Activated CD8-positive, alpha-beta memory T cell treated with anti-CD3 and anti-CD28 coated beads for 1 hour (primary cell): Measurements from ENCODE around the gene USP17L28.
A peak's percentile ranks its signal among the peaks of the same experiment; 100 is the strongest.
"Not testable (repeated sequence)": the region's sequence is repeated elsewhere in the genome, so short reads cannot be mapped to it uniquely, and the experiment has no call there.

Source experiments
- DNase-seq, 2 donors: peaks; one replicate each; pipeline ENCODE4 v3.0.0-alpha.2; 2020; ENCODE audit warnings: low read depth in 1 of 2; ENCODE audit errors: extremely low read depth in 1 of 2

USP17L28 gene

DNA sequence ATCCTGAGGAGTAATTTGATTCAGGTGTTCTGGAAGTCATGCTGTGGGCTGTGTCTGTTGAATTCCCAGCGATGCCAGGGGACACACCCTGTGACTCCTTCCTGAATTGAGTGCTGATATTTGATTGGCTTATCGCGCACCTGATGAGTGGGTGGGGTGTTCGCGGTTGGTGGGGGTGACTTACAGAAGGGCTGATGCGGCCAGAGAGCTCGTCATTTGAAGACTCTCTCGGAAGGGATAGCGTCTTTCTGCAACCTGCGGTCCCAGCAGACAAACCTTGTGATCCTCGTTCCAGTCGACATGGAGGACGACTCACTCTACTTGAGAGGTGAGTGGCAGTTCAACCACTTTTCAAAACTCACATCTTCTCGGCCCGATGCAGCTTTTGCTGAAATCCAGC is at the start of gene USP17L28:
Gene USP17L28 (plus strand): TSS at position 301 of the 400 bp plus-strand sequence. CDS start 0 bp downstream, at position 301.
- DNase-seq: not testable (repeated sequence)

- DNase-seq: not testable (repeated sequence)
These were observed 24.5 kb upstream of the USP17L28 start for GRCh38 chr4:9324191-9324590.

GRCh38 chr4:9324865-9325264 is 23.8 kb upstream of the USP17L28 start, which contains the start of gene USP17L24:
Gene USP17L24 (plus strand): TSS chr4:9325165. CDS start chr4:9325165, 0 bp downstream.
- not testable (repeated sequence) for DNase-seq

GRCh38 chr4:9329611-9330010 is 19.1 kb upstream of the USP17L28 start, which contains the start of gene USP17L25:
Gene USP17L25 (plus strand): TSS chr4:9329911. CDS start chr4:9329911, 0 bp downstream.
- not testable (repeated sequence) for DNase-seq

DNA sequence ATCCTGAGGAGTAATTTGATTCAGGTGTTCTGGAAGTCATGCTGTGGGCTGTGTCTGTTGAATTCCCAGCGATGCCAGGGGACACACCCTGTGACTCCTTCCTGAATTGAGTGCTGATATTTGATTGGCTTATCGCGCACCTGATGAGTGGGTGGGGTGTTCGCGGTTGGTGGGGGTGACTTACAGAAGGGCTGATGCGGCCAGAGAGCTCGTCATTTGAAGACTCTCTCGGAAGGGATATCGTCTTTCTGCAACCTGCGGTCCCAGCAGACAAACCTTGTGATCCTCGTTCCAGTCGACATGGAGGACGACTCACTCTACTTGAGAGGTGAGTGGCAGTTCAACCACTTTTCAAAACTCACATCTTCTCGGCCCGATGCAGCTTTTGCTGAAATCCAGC is 14.3 kb upstream of the USP17L28 start, which contains the start of gene USP17L26:
Gene USP17L26 (plus strand): TSS at position 301 of the 400 bp plus-strand sequence. CDS start 0 bp downstream, at position 301.
- DNase-seq: not testable (repeated sequence)

- not testable (repeated sequence) for DNase-seq
These were observed 9.6 kb upstream of the USP17L28 start, which contains the start of gene USP17L5 for GRCh38 chr4:9339103-9339502. Gene USP17L5 (plus strand): TSS chr4:9339403. CDS start chr4:9339403, 0 bp downstream.

DNA sequence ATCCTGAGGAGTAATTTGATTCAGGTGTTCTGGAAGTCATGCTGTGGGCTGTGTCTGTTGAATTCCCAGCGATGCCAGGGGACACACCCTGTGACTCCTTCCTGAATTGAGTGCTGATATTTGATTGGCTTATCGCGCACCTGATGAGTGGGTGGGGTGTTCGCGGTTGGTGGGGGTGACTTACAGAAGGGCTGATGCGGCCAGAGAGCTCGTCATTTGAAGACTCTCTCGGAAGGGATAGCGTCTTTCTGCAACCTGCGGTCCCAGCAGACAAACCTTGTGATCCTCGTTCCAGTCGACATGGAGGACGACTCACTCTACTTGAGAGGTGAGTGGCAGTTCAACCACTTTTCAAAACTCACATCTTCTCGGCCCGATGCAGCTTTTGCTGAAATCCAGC is 4.8 kb upstream of the USP17L28 start, which contains the start of gene USP17L27:
Gene USP17L27 (plus strand): TSS at position 301 of the 400 bp plus-strand sequence. CDS start 0 bp downstream, at position 301.
- not testable (repeated sequence) for DNase-seq

GRCh38 chr4:9350866-9351265 is 2.2 kb downstream of the USP17L28 start:
- not testable (repeated sequence) for DNase-seq

- DNase-seq: not testable (repeated sequence)
These were observed 4.6 kb downstream of the USP17L28 start, which contains the start of gene USP17L29 for GRCh38 chr4:9353338-9353737. Gene USP17L29 (plus strand): TSS chr4:9353638. CDS start chr4:9353638, 0 bp downstream.

GRCh38 chr4:9362829-9363228 is 14.1 kb downstream of the USP17L28 start, which contains the start of gene USP17L30:
Gene USP17L30 (plus strand): TSS chr4:9363129. CDS start chr4:9363129, 0 bp downstream.
- not testable (repeated sequence) for DNase-seq

DNA sequence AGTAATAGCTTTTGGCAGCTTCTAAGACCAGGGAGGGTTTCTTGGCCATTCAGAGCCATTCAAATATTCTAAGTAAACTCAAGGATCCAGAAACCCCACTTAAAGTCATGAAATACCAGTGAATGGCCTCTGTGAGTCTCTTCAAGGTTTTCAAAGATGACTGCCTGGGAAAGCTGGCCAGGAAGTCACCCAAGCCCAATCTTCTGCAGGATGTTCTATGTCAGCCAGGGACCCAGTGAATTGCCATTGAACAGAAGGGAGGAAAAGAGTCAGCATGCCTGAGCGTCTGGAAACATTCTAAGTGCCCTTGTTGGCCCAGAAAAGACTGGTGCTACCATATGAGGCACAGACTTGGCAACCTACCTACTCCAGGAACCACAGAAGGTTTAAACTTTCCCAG is 31.2 kb downstream of the USP17L28 start:
- DNase-seq: not testable (repeated sequence)

GRCh38 chr4:9381012-9381534 is 32.4 kb downstream of the USP17L28 start:
- peak in 1 of 2 donors; percentile 28 for DNase-seq

DNA sequence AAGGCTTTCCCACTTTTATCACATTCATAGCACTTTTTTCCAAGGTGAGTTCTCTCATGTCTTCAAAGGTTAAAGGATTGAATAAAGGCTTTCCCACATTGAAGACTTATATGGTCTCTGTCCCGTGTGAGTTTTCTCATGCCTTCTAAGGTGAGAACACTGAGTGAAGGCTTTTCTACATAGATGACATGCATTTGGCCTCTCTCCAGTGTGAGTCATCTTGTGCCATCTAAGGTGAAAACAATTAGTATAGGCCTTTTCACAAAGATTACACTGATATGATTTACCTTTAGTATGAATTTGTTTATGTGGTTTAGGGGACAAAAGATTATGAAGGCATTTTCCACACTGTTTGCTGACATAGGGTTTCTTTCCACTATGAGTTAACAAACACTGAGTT is 35.4 kb downstream of the USP17L28 start:
- DNase-seq: no peak

DNA sequence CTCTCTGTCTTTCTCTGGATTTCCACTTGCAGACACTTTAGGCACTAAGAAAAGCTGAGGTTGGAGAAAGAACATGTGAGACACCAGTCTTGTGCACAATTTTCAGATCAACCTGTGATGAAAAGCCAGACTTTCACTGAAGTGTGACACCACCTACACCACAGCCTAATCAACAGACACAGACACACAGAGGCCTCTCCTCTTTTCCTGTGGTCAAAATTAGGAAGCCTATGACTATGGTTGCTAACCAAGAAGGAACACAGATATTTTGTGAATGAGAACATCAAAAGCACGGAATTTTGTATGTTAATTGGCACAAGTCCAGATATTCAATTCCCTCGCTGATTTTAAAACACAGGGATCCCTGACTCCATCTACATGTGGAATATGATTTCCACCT is 40.3 kb downstream of the USP17L28 start:
- not testable (repeated sequence) for DNase-seq
